ENCODE results near the gene CXXC5.

The CXXC5 gene

DNA sequence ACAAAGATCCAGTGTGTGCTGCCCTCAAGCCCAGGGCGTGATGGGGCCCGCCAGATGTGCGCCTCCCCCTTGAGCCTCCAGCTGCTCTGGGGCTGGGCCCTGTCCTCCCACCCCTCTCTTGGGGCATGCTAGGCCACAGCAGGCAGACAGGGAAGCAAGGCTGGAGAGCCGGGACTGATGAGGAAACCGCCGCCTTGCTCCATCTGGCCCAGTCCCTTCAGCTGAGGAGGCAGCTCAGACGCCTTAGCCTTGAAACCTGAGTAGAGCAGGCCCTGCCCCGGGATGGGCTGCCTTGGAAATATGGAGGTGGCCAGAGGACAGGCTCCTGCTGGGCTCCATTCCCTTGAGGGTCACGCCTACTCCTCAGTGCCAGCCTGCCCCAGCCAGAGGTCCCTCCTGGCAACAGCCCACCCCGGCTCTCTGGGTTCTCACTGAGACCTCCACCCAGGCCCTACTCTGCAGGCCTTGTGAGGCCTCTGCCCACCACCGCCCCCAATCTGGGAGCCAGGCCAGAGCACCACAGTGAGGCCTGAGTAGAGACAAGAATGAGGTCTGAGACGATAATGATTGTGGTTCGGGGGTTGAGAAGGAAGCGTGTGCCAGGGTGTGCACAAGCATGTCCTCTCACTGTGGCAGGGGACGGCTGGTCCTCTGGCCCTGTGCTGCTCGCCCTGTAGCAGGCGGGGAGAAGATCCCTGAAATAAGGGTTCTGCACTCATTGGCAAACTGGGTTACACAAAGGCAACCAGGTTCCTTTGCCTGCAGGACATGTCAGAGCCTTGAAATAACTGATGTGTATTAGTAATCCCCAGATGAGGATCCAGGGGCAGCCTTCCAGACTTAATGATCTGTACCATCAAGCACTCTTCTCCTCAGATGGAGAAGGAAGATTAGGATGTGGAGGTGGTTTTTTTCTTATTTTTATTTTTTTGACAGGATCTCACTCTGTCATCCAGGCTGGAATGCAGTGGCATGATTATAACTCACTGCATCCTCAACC, 30.9 kb downstream of the CXXC5 start:
- H3K4me3 ChIP-seq (ENCODE audit: low read depth, low read length), result no peak overlapping the region
- TF ChIP-seq, protein P1, sequence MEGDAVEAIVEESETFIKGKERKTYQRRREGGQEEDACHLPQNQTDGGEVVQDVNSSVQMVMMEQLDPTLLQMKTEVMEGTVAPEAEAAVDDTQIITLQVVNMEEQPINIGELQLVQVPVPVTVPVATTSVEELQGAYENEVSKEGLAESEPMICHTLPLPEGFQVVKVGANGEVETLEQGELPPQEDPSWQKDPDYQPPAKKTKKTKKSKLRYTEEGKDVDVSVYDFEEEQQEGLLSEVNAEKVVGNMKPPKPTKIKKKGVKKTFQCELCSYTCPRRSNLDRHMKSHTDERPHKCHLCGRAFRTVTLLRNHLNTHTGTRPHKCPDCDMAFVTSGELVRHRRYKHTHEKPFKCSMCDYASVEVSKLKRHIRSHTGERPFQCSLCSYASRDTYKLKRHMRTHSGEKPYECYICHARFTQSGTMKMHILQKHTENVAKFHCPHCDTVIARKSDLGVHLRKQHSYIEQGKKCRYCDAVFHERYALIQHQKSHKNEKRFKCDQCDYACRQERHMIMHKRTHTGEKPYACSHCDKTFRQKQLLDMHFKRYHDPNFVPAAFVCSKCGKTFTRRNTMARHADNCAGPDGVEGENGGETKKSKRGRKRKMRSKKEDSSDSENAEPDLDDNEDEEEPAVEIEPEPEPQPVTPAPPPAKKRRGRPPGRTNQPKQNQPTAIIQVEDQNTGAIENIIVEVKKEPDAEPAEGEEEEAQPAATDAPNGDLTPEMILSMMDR (IDR thresholded peaks at IDR 0.05; ENCODE audit: borderline replicate concordance, insufficient read depth, low read depth, low read length), result no peak

DNA sequence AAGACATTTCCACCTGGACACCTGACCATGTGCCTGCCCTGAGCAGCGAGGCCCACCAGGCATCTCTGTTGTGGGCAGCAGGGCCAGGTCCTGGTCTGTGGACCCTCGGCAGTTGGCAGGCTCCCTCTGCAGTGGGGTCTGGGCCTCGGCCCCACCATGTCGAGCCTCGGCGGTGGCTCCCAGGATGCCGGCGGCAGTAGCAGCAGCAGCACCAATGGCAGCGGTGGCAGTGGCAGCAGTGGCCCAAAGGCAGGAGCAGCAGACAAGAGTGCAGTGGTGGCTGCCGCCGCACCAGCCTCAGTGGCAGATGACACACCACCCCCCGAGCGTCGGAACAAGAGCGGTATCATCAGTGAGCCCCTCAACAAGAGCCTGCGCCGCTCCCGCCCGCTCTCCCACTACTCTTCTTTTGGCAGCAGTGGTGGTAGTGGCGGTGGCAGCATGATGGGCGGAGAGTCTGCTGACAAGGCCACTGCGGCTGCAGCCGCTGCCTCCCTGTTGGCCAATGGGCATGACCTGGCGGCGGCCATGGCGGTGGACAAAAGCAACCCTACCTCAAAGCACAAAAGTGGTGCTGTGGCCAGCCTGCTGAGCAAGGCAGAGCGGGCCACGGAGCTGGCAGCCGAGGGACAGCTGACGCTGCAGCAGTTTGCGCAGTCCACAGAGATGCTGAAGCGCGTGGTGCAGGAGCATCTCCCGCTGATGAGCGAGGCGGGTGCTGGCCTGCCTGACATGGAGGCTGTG, 32.4 kb downstream of the CXXC5 start:
- TF ChIP-seq, protein P1 (IDR thresholded peaks at IDR 0.05; ENCODE audit: borderline replicate concordance, insufficient read depth, low read depth, low read length), result no peak
- H3K4me3 ChIP-seq (ENCODE audit: low read depth, low read length), result no peak overlapping the region

DNA sequence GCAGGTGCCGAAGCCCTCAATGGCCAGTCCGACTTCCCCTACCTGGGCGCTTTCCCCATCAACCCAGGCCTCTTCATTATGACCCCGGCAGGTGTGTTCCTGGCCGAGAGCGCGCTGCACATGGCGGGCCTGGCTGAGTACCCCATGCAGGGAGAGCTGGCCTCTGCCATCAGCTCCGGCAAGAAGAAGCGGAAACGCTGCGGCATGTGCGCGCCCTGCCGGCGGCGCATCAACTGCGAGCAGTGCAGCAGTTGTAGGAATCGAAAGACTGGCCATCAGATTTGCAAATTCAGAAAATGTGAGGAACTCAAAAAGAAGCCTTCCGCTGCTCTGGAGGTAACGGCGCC, 32.9 kb downstream of the CXXC5 start:
- TF ChIP-seq, protein P1 (IDR thresholded peaks at IDR 0.05; ENCODE audit: borderline replicate concordance, insufficient read depth, low read depth, low read length), result no peak

DNA sequence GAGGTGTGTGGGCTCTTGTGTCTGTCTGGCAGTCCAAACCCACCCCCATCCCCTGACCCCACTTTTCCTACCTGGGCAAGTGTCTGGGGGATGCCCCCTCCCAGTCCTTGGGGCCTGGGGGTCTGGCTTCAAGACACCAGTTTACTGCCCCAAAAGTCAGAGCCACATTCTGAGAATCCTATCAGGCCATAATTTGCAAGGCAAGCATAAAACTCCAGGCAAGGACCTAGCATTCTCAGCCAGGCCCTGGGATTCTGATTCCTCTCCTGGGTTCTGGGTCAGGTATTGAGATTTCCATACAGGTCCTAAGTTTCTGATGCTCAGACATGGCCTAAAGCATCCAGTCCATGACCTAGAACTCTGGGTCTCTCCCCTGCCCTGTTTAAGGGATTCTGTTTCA, 33.3 kb downstream of the CXXC5 start:
- TF ChIP-seq, protein P1 (IDR thresholded peaks at IDR 0.05; ENCODE audit: borderline replicate concordance, insufficient read depth, low read depth, low read length), result no peak
- no peak overlapping the region for H3K4me3 ChIP-seq (ENCODE audit: low read depth, low read length)

More for the DNA sequence above, 32.9 kb downstream of the CXXC5 start:
- no peak overlapping the region for H3K4me3 ChIP-seq (ENCODE audit: low read depth, low read length)

DNA sequence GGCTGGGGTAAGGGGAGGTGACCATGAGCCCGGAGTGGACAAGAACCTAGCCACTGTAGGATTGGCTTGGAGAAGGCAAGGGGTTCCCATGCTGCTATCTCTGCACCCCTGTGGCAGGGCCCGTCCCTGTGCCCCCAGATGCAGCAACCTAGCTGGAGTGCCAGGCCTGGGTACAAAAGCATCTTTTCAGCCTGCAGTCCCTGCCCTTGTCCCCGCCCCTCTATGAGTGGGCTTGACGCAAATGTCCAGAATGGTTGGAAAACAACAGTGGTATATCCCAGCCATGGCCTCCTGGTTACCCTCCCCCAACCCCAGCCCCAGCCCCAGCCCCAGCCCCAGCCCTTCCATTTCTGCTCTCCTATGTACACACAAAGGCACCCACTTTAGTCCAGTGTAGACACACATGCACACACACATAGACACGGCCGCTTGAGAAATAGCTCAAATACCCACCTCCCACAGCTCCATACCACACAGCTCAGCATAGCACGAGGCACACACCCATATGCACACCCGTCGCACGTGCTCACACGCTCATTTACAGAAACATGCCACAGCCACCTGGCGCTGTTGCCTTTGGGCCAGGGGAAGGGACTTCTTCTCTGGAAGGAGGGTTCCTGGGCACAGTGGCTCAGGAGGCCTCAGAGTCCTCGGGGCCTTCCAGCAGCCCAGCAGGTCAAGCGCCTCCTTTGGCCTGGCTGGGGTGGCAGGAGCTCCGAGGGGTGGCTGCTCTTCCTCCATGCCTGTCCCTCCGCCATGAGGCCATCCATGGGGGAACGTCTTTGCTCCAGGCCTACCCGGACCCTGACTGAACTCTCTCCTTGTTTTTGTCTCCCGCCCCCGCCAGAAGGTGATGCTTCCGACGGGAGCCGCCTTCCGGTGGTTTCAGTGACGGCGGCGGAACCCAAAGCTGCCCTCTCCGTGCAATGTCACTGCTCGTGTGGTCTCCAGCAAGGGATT, 34.1 kb downstream of the CXXC5 start:
- TF ChIP-seq, protein P1 (IDR thresholded peaks at IDR 0.05; ENCODE audit: borderline replicate concordance, insufficient read depth, low read depth, low read length), result no peak
- H3K4me3 ChIP-seq (ENCODE audit: low read depth, low read length), result no peak overlapping the region
